ENCODE results near the gene C2CD2. TPM values are rescaled to one million over a fixed set of nuclear protein-coding genes. Genes with fewer than 3 reads are reported as not detected.

C2CD2 gene
- total RNA-seq, 1 experiment from 2014 or later: 13.6 TPM

DNA sequence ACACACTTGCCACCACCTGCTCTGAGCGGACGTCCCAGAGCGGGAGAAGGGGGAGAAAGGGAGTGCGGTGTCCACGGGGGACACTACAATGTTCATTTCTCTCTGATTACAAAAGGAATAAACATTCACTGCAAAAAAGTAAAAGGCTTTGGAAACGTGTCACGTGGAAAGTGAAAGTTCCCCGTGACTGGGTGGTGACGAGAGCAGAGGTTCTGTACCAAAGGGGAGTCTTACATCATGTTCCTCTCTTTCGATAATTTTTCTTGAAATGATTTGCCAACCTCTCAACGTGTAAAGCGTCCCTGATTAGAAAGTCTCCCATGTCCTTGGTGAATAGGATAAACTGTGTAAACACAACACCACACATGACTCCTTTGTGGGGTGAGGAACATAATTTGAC, 52.7 kb downstream of the C2CD2 start:
- H3K36me3 Mint-ChIP-seq (ENCODE audit: insufficient read depth, unreplicated experiment): peaks cover 4% of the 10 kb centered on the region
- intact Hi-C loops (cut with micrococcal nuclease; ENCODE audit: unreplicated experiment): no loop called here

GRCh38 chr21:41900401-41900800, 53.4 kb downstream of the C2CD2 start:
- no peak overlapping the region for H3K27ac Mint-ChIP-seq (ENCODE audit: unreplicated experiment)
- peaks cover 2% of the 10 kb centered on the region for H3K36me3 Mint-ChIP-seq (ENCODE audit: insufficient read depth, unreplicated experiment)
- no peaks in the 10 kb centered on the region for H3K27me3 Mint-ChIP-seq (ENCODE audit: unreplicated experiment)
- no peak overlapping the region for H3K4me3 Mint-ChIP-seq (ENCODE audit: low read depth, unreplicated experiment)
- DNase-seq: no peak
- H3K9me3 Mint-ChIP-seq (ENCODE audit: low read depth, unreplicated experiment): no peaks in the 10 kb centered on the region
- TF ChIP-seq CTCF (IDR thresholded peaks at IDR 0.05; ENCODE audit: unreplicated experiment): no peak
- intact Hi-C loops (cut with micrococcal nuclease; ENCODE audit: unreplicated experiment): no loop called here
- CTCF ChIA-PET: no interaction called here
- no TSS peak for BruUV-seq (replicated peaks)
- no peaks in the 10 kb centered on the region for H3K4me1 Mint-ChIP-seq (ENCODE audit: low read depth, unreplicated experiment)

More for the DNA sequence above, 52.7 kb downstream of the C2CD2 start:
- Mint-ChIP-seq H3K4me1 (ENCODE audit: low read depth, unreplicated experiment) (no peaks in the 10 kb centered on the region), H3K27me3 (ENCODE audit: unreplicated experiment) (no peaks in the 10 kb centered on the region), H3K27ac (ENCODE audit: unreplicated experiment) (no peak overlapping the region), H3K4me3 (ENCODE audit: low read depth, unreplicated experiment) (no peak overlapping the region), H3K9me3 (ENCODE audit: low read depth, unreplicated experiment) (no peaks in the 10 kb centered on the region)
- CTCF ChIA-PET: no interaction called here
- no TSS peak for BruUV-seq (replicated peaks)
- TF ChIP-seq CTCF (IDR thresholded peaks at IDR 0.05; ENCODE audit: unreplicated experiment): no peak
- no peak for DNase-seq

- H3K36me3 Mint-ChIP-seq (ENCODE audit: insufficient read depth, unreplicated experiment): no peaks in the 10 kb centered on the region
- TF ChIP-seq CTCF (IDR thresholded peaks at IDR 0.05; ENCODE audit: unreplicated experiment): no peak
- H3K4me3 Mint-ChIP-seq (ENCODE audit: low read depth, unreplicated experiment): no peak overlapping the region
- H3K27ac Mint-ChIP-seq (ENCODE audit: unreplicated experiment): no peak overlapping the region
- H3K9me3 Mint-ChIP-seq (ENCODE audit: low read depth, unreplicated experiment): no peaks in the 10 kb centered on the region
- intact Hi-C loops (cut with micrococcal nuclease; ENCODE audit: unreplicated experiment): no loop called here
- BruUV-seq (replicated peaks): no TSS peak
- CTCF ChIA-PET: interaction anchor here (0.7 kb wide), 1 partner anchor 17 kb away, joined by 4 read pairs; no protein-coding TSS in a partner anchor
- H3K4me1 Mint-ChIP-seq (ENCODE audit: low read depth, unreplicated experiment): no peaks in the 10 kb centered on the region
- no peak for DNase-seq
- no peaks in the 10 kb centered on the region for H3K27me3 Mint-ChIP-seq (ENCODE audit: unreplicated experiment)
Observed at GRCh38 chr21:41899426-41900202, 54.2 kb downstream of the C2CD2 start.

GRCh38 chr21:41898998-41899397, 54.8 kb downstream of the C2CD2 start:
- no peak for TF ChIP-seq CTCF (IDR thresholded peaks at IDR 0.05; ENCODE audit: unreplicated experiment)
- Mint-ChIP-seq H3K27ac (ENCODE audit: unreplicated experiment) (no peak overlapping the region), H3K9me3 (ENCODE audit: low read depth, unreplicated experiment) (no peaks in the 10 kb centered on the region), H3K4me1 (ENCODE audit: low read depth, unreplicated experiment) (no peaks in the 10 kb centered on the region), H3K36me3 (ENCODE audit: insufficient read depth, unreplicated experiment) (no peaks in the 10 kb centered on the region), H3K4me3 (ENCODE audit: low read depth, unreplicated experiment) (no peak overlapping the region), H3K27me3 (ENCODE audit: unreplicated experiment) (no peaks in the 10 kb centered on the region)
- no peak for DNase-seq
- no TSS peak for BruUV-seq (replicated peaks)
- intact Hi-C loops (cut with micrococcal nuclease; ENCODE audit: unreplicated experiment): no loop called here
- CTCF ChIA-PET: interaction anchor here (0.7 kb wide), 2 partner anchors 16 to 218 kb away, joined by 3 to 4 read pairs; no protein-coding TSS in a partner anchor

Data from Calu3 (cell line).